ENCODE results near the gene HMGB1.

DNA sequence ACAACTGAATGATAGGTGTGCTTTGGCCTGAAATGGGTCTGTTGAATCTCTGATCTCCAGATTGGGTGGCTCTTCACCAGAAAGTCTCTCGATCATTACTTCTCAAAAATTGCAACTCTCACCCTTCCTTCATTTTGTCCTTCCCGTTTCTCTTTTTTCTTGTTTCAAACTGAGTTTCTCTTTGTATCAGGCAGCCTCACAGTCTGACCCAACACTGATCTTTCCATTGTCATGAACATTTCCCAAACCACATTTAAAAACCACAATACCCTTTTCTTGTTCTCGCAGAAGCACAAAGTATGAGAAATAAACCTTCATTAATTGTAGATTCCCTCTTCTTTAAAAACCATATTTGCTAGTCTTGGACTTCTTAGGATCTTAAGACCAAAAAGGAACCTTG is 33.6 kb upstream of the HMGB1 start:
- TF ChIP-seq, protein P1, sequence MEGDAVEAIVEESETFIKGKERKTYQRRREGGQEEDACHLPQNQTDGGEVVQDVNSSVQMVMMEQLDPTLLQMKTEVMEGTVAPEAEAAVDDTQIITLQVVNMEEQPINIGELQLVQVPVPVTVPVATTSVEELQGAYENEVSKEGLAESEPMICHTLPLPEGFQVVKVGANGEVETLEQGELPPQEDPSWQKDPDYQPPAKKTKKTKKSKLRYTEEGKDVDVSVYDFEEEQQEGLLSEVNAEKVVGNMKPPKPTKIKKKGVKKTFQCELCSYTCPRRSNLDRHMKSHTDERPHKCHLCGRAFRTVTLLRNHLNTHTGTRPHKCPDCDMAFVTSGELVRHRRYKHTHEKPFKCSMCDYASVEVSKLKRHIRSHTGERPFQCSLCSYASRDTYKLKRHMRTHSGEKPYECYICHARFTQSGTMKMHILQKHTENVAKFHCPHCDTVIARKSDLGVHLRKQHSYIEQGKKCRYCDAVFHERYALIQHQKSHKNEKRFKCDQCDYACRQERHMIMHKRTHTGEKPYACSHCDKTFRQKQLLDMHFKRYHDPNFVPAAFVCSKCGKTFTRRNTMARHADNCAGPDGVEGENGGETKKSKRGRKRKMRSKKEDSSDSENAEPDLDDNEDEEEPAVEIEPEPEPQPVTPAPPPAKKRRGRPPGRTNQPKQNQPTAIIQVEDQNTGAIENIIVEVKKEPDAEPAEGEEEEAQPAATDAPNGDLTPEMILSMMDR (IDR thresholded peaks at IDR 0.05), result no peak
- TF ChIP-seq POLR2AphosphoS5 (IDR thresholded peaks at IDR 0.05) (no peak), EP300 (IDR thresholded peaks at IDR 0.05) (no peak)
